HUES64 (cell line): ENCODE measurements around the gene MCF2L2.

Source experiments
- H3K27ac ChIP-seq: 2 replicates; pipeline ENCODE4 v1.7.0; 2013; ENCODE audit warnings: low read depth, low read length, inconsistent platforms
- H3K27me3 ChIP-seq: 2 replicates; pipeline ENCODE4 v1.6.1; 2013; ENCODE audit warnings: mild to moderate bottlenecking, low read length; ENCODE audit not compliant: insufficient read depth
- H3K36me3 ChIP-seq: 2 replicates; pipeline ENCODE4 v1.6.1; 2013; ENCODE audit warnings: mild to moderate bottlenecking, low read length; ENCODE audit not compliant: insufficient read depth
- H3K4me1 ChIP-seq: 2 replicates; pipeline ENCODE4 v1.6.1; 2013; ENCODE audit warnings: mild to moderate bottlenecking, low read length, moderate library complexity; ENCODE audit not compliant: insufficient read depth
- H3K4me3 ChIP-seq: 2 replicates; pipeline ENCODE4 v1.5.1; 2013; ENCODE audit warnings: mild to moderate bottlenecking, low read length, moderate library complexity
- H3K9ac ChIP-seq: 2 replicates; pipeline ENCODE4 v1.6.1; 2013; ENCODE audit warnings: mild to moderate bottlenecking, low read depth, low read length
- H3K9me3 ChIP-seq: 2 replicates; pipeline ENCODE4 v1.6.1; 2013; ENCODE audit warnings: low read depth, low read length; ENCODE audit not compliant: insufficient read depth
- WGBS: fragments of 150-250, 120-280 bp; methylation state at CpG from one replicate; pipeline ENCODE4 v1.1.7; 2013; ENCODE audit warnings: missing lambda C conversion rate; 5-methylcytosine and 5-hydroxymethylcytosine counted together

The MCF2L2 gene

GRCh38 chr3:183317886-183318865 lies 110.2 kb downstream of the MCF2L2 start:
- H3K36me3 ChIP-seq: peaks cover 3% of the 10 kb centered on the region; the same call in 1 of the 2 replicates
- H3K9me3 ChIP-seq: no peaks in the 10 kb centered on the region
- no peak overlapping the region for H3K27ac ChIP-seq
- H3K4me3 ChIP-seq: no peak overlapping the region
- no peak overlapping the region for H3K9ac ChIP-seq
- H3K4me1 ChIP-seq: no peaks in the 10 kb centered on the region
- WGBS: 92% methylated on average over 9 of the region's 10 CpGs
- H3K27me3 ChIP-seq: no peaks in the 10 kb centered on the region

GRCh38 chr3:183317271-183317670 lies 111.1 kb downstream of the MCF2L2 start:
- Histone ChIP-seq H3K9me3 (no peaks in the 10 kb centered on the region), H3K9ac (no peak overlapping the region), H3K36me3 (no peaks in the 10 kb centered on the region; the same call in 1 of the 2 replicates), H3K27ac (no peak overlapping the region), H3K4me3 (no peak overlapping the region), H3K4me1 (no peaks in the 10 kb centered on the region), H3K27me3 (no peaks in the 10 kb centered on the region)
- WGBS: 93% methylated on average over 8 of the region's 8 CpGs

GRCh38 chr3:183315739-183316138 lies 112.7 kb downstream of the MCF2L2 start:
- Histone ChIP-seq H3K4me3 (no peak overlapping the region), H3K27ac (no peak overlapping the region), H3K36me3 (peaks cover 6% of the 10 kb centered on the region), H3K9ac (no peak overlapping the region), H3K4me1 (no peaks in the 10 kb centered on the region), H3K27me3 (no peaks in the 10 kb centered on the region), H3K9me3 (no peaks in the 10 kb centered on the region)
- WGBS: 94% methylated on average over 8 of the region's 8 CpGs

- H3K9me3 ChIP-seq: no peaks in the 10 kb centered on the region
- no peaks in the 10 kb centered on the region for H3K4me1 ChIP-seq
- 91% methylated on average over 7 of the region's 7 CpGs for WGBS
- peaks cover 16% of the 10 kb centered on the region for H3K36me3 ChIP-seq
- H3K27ac ChIP-seq: no peak overlapping the region
- H3K4me3 ChIP-seq: no peak overlapping the region
- H3K27me3 ChIP-seq: no peaks in the 10 kb centered on the region
- no peak overlapping the region for H3K9ac ChIP-seq
Observed at GRCh38 chr3:183313764-183314163, 114.7 kb downstream of the MCF2L2 start.

DNA sequence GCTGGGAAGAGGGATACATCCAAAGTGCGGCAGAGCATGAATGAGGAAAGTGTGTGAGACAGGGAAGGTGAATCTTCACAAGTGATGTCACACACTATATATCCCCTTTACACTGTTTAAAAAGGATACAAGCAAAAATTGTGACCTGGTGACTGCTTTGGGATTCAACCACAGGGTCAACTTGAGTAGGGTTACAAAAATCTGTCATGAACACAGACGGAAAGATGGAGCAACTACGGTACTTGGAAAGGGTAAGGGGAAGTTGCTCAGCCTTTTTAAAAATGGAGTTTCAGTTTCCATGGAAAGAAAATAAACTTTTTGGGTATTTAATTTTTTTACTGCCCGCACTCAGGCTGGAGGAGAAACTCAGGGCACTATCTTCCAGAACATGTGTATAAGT lies 115.1 kb downstream of the MCF2L2 start:
- Histone ChIP-seq H3K9me3 (no peaks in the 10 kb centered on the region), H3K27me3 (no peaks in the 10 kb centered on the region), H3K27ac (no peak overlapping the region), H3K9ac (no peak overlapping the region), H3K36me3 (peaks cover 16% of the 10 kb centered on the region), H3K4me1 (no peaks in the 10 kb centered on the region), H3K4me3 (no peak overlapping the region)
- whole genome bisulfite sequencing: 94% methylated on average over 4 of the region's 4 CpGs

DNA sequence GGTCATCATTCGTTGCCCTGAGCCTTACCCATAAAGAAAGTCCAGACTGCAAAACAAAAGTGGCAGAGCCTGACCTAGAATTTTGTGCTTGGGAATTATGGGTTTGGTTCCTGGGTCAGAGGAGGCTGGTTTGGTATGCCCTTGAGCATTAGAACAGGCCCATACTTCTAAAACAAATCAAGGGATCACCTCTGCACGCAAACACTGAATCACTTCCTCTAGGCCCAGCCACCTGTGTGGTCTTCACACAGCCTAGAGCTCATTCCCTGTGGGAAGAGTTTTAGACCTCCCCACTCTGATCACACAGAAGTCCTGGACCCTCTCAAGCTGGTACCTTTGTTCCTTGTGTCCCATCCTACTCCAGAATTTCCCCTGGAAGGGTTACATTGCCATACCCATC lies 116.0 kb downstream of the MCF2L2 start:
- Histone ChIP-seq H3K9me3 (no peaks in the 10 kb centered on the region), H3K27ac (no peak overlapping the region), H3K4me3 (no peak overlapping the region), H3K27me3 (no peaks in the 10 kb centered on the region), H3K9ac (no peak overlapping the region), H3K4me1 (no peaks in the 10 kb centered on the region), H3K36me3 (peaks cover 16% of the 10 kb centered on the region)
- 96% methylated on average over 2 of the region's 2 CpGs for WGBS

- Histone ChIP-seq H3K4me3 (no peak overlapping the region), H3K9me3 (no peaks in the 10 kb centered on the region), H3K27me3 (no peaks in the 10 kb centered on the region), H3K9ac (no peak overlapping the region), H3K27ac (no peak overlapping the region), H3K4me1 (no peaks in the 10 kb centered on the region), H3K36me3 (peaks cover 16% of the 10 kb centered on the region)
- 92% methylated on average over 3 of the region's 3 CpGs for WGBS
Observed at GRCh38 chr3:183310936-183311335, 117.5 kb downstream of the MCF2L2 start.

- Histone ChIP-seq H3K27ac (no peak overlapping the region), H3K9ac (no peak overlapping the region), H3K4me3 (no peak overlapping the region), H3K27me3 (no peaks in the 10 kb centered on the region), H3K9me3 (no peaks in the 10 kb centered on the region), H3K36me3 (peaks cover 16% of the 10 kb centered on the region), H3K4me1 (no peaks in the 10 kb centered on the region)
- 93% methylated on average over 5 of the region's 5 CpGs for WGBS
Observed at GRCh38 chr3:183309276-183309675, 119.1 kb downstream of the MCF2L2 start.

DNA sequence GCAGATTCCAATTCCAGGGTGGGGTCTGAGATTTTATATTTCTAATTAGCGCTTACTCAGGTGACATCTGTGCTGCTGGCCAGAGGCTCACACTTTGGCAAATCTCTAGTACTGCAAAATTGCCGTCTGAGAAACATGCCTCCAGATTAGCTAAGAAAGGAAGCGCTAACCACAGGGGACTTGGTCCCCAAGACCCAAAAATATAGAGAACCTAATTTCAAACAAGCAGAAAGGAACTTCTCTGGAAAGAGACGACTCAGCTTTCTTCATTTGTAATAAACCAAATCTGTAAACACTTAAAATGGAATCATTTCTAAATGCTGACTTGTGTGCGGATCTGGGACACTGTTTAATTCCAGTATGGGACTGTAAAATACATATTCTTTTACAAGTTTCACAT lies 119.7 kb downstream of the MCF2L2 start:
- H3K9ac ChIP-seq: no peak overlapping the region
- no peaks in the 10 kb centered on the region for H3K4me1 ChIP-seq
- no peak overlapping the region for H3K4me3 ChIP-seq
- H3K27me3 ChIP-seq: no peaks in the 10 kb centered on the region
- H3K9me3 ChIP-seq: no peaks in the 10 kb centered on the region
- no peak overlapping the region for H3K27ac ChIP-seq
- H3K36me3 ChIP-seq: peaks cover 16% of the 10 kb centered on the region
- 97% methylated on average over 4 of the region's 5 CpGs for WGBS

GRCh38 chr3:183307749-183308148 lies 120.7 kb downstream of the MCF2L2 start:
- no peaks in the 10 kb centered on the region for H3K4me1 ChIP-seq
- H3K9me3 ChIP-seq: no peaks in the 10 kb centered on the region
- no peak overlapping the region for H3K4me3 ChIP-seq
- H3K27me3 ChIP-seq: no peaks in the 10 kb centered on the region
- 90% methylated on average over 2 of the region's 2 CpGs for WGBS
- H3K36me3 ChIP-seq: peaks cover 16% of the 10 kb centered on the region
- H3K27ac ChIP-seq: no peak overlapping the region
- no peak overlapping the region for H3K9ac ChIP-seq

GRCh38 chr3:183306798-183307671 lies 121.4 kb downstream of the MCF2L2 start:
- no peaks in the 10 kb centered on the region for H3K9me3 ChIP-seq
- 86% methylated on average over 9 of the region's 9 CpGs for WGBS
- no peaks in the 10 kb centered on the region for H3K4me1 ChIP-seq
- no peaks in the 10 kb centered on the region for H3K27me3 ChIP-seq
- no peak overlapping the region for H3K27ac ChIP-seq
- H3K9ac ChIP-seq: no peak overlapping the region
- H3K4me3 ChIP-seq: no peak overlapping the region
- H3K36me3 ChIP-seq: peaks cover 16% of the 10 kb centered on the region
